GM10847 (cell line): ENCODE measurements around the gene ZRANB2.

Experiments used
- POLR2A ChIP-seq: IDR thresholded peaks from 2 replicates; pipeline ENCODE4 v1.6.1; 2011; ENCODE audit not compliant: insufficient read length; ENCODE audit errors: extremely low read depth

The ZRANB2 gene

GRCh38 chr1:71046891-71047634, 33.8 kb downstream of the ZRANB2 start:
- no peak for TF ChIP-seq POLR2A

DNA sequence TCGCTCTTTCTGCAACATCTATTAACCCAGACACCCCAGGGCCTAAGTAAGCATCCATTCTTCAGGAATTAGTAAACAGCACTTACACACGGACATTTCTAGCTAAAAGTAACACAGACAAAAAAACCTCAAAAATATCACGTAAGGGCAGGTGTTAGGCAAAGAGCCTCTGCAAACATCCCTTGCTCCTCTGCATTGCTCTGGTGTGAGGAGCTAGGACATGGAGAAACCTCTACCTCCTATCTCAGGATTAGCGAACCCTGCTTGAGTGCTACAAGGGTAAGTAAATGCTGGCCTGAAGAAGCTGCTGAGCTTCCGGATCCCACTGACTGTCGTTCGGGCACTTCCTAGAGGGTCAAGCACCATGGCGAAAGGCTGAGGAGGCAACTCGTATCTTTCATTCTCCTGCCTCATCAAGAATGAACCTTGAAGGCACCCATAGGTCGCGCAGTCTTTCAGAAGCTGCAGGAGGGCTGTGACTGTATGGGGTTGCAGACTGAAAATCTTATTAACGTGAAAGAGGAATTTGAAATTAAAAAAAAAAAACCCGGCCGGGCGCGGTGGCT, 35.3 kb downstream of the ZRANB2 start:
- no peak for TF ChIP-seq POLR2A

- no peak for TF ChIP-seq POLR2A
Measured at GRCh38 chr1:71044833-71045232, 36.0 kb downstream of the ZRANB2 start.

- no peak for TF ChIP-seq POLR2A
Measured at GRCh38 chr1:71043065-71043464, 37.8 kb downstream of the ZRANB2 start.

- no peak for TF ChIP-seq POLR2A
Measured at GRCh38 chr1:71041806-71042205, 39.0 kb downstream of the ZRANB2 start.

DNA sequence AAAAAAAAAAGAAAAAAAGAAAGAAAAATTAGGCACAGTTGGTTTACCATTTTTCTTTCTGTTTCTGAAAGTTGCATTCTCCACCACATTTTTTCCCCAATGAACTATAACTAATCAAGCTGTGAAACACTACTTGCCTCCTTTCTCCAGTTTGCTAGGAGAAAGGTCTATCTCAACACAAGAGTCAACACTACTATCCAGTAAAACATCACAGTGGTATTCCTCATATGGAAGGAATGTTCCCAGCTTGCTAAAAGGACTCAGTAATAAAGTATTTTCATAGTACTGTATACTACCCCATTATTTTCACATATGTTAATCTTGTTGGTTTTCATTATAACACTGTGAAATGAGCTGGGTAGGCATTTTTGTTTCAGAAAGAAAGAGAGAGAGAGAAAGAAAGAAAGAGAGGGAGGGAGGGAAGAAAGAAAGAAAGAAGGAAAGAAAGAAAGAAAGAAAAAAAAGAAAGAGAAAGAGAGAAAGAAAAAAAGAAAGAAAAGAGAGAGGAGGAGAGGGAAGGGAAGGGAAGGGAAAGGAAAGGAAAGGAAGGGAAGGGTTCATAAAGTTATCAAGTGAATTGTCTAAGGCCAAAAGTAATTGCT, 41.1 kb downstream of the ZRANB2 start:
- no peak for TF ChIP-seq POLR2A

DNA sequence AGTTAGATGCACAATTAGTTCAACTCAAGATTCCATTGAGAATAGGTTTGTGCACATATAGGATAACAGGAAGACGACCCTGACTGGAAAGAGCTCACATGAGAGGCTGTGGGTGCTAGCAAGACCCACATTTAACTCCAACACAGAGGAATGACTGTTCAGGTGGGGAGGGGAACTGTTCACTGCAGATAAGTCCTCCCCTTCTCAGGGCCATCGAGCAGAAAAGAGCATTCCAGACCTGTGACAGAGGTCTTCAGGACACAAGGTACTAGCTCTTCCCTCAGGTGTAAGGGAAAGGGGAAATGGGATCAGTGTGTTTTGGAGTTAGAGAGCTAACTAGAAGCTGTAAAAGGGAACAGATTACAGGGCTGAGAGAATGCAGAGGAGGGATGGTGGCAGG, 41.9 kb downstream of the ZRANB2 start:
- no peak for TF ChIP-seq POLR2A

GRCh38 chr1:71037829-71038620, 42.8 kb downstream of the ZRANB2 start:
- no peak for TF ChIP-seq POLR2A

DNA sequence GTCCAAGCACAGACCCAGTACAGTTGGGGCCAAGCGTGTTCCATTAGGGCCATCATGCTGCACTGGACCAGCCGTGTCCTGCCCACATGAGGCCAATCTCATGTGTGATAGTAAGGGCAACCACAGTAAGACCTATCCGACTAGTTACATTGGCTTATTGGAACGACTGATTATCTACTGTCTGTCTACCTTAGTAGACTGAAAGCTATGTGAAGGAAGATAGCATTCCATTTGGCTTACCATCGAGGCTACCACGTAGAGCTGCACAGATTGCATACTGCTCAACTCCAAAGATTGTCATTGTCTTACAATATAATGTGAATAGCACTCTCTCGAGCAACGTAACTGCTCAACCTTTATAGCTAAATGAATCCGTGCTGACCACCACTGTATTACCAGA, 43.8 kb downstream of the ZRANB2 start:
- no peak for TF ChIP-seq POLR2A

DNA sequence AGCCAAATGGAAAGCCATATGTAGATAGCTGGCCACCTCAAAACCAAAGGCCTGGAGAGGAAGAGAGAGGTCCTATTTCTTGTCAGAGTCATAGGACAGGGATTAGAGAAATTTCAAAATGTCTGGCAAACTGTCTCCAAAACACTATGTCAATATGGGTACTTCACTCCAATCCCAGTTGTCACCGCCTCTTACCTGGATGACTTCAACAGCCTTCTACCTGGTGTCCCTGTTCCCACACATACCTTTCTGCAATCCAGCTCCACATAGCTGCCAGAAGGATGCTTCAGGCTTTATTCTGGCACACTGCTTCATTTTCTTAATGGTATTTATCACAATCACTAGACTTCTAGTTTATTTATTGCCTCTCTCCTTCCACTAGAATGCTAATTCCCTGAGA, 47.7 kb downstream of the ZRANB2 start:
- TF ChIP-seq POLR2A = no peak

DNA sequence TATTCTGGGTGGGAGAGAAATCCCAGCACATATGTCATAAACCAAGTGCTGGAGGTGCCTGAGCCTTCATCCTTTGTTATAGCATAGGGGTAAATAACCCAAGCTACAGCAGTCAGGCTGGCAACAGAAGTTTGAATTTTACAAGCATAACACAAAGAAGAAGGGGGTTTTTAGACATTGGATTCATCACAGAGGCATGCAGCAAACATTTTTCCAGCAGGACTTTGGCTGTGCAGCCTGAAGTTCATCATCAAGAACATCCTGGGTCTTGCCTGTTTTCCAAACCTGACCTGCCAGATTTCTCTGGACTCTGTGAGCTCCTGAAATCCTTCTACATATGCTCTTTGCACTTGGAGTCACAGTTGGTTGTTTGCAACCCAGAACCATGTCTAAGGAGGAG, 49.4 kb downstream of the ZRANB2 start:
- no peak for TF ChIP-seq POLR2A

DNA sequence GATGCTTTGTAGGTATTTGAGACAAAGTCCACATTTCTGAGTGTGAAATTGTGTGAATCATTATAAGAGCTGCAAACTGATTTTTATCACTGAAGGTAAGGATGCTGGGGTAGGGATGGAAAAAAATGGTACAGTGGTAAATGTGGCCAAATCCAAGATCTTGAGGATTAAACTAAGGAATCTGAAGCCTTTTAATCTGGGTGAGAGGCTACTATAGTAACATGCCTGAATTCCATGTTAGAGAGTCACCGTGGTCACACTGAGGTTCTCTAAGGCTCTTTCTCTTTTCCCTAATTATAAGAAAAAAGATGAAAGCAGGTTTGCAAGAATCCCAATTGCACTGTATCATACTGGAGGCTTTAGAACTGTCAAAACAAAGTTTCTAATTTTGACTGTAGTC, 50.8 kb downstream of the ZRANB2 start:
- no peak for TF ChIP-seq POLR2A

DNA sequence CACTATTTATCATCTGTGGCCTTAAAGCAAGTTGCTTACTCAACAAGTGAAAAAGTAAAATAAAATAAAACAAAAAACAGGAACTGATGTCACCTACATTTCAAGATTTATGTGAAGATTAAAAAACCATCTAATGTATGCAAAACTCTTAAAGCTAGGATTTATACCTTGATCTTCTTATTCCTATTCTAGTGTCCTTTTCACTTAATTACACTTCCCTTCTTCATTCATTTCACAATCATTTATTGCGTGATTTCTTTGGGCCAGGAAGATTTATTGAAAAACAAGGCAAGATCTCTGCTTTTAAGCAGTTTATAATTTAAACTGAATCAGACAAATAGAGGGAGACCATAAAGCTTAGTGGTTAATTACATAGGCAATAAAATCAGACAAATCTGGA, 51.9 kb downstream of the ZRANB2 start:
- no peak for TF ChIP-seq POLR2A

- TF ChIP-seq POLR2A = no peak
Measured at GRCh38 chr1:71027991-71028390, 52.8 kb downstream of the ZRANB2 start.

GRCh38 chr1:71026093-71026492, 54.7 kb downstream of the ZRANB2 start:
- TF ChIP-seq POLR2A = no peak

DNA sequence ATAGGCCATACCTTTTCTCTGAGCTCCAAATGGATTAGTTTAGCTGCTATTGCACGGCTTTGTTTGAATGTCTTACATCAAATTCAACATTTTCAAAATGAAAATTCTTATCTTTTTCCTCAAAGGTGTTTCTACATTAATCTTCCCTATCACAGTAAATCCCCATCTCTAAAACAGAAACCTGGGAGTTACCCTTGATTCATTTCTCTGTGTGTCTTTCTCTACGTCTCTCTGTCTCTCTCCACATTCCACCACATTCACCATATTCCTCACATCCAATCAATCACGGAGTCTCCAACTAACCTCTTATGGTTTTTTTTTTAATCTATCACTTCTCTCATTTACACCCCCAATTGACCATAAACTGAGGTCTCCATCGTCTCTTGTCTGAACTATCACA, 57.3 kb downstream of the ZRANB2 start:
- TF ChIP-seq POLR2A = no peak

GRCh38 chr1:71019233-71019969, 61.4 kb downstream of the ZRANB2 start:
- no peak for TF ChIP-seq POLR2A
